Measurements from ENCODE around the gene DYRK1A.
A peak's percentile ranks its signal among the peaks of the same experiment; 100 is the strongest.

The DYRK1A gene

DNA sequence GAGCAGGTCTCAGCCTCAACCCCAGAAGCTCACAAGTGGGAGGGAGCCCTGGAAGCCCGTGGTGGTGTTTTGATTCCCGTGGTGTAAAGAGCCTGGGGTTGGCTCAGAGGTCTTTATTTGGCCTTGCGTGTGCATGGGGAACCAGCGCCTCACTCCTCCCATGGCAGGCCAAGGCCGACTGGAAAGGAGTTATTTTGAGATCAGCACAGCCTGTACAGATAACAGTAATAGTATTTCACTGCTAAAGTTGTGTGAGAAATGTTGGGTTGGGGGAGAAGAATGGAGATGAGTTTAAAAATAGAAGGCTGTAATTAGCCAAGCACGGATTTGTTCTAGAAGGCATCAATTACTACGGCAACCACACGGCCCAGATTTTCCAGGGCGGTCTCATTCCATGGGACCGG, 186.5 kb downstream of the DYRK1A start:
- no peak for DNase-seq

DNA sequence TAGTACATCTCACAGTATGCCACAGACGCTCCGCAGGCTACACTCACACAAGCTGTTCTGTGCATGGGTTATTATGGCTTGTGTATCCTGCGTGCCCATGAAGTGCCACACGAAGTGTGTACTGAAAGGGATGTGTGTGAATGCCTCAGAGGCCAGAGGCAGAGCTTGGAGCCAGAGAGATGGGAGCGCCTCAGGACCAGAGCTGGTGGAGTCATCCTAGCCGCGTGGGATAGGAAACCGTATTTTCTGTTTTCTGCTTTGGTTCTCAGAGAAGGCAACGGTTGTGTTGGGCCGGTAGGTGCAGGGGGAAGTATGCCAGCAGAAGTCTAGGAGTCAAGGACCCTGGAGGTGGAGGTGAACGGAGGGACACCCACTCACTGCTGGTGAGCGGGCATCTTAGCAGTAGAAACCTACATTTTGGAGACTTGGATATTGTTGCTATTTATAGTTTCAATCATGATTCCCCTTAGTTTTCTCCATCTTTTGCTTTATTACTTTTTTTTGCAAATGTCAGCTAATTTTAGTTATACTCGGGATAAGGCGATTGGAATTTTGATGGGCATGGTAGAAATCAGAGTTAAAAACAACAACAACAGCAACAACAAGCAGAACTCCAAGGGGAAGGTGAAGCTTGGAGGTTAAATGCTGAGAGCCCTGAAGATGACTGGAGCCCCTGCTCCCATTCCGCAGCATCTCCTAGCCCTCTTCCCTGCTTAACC, 188.2 kb downstream of the DYRK1A start:
- DNase-seq, result no peak

DNA sequence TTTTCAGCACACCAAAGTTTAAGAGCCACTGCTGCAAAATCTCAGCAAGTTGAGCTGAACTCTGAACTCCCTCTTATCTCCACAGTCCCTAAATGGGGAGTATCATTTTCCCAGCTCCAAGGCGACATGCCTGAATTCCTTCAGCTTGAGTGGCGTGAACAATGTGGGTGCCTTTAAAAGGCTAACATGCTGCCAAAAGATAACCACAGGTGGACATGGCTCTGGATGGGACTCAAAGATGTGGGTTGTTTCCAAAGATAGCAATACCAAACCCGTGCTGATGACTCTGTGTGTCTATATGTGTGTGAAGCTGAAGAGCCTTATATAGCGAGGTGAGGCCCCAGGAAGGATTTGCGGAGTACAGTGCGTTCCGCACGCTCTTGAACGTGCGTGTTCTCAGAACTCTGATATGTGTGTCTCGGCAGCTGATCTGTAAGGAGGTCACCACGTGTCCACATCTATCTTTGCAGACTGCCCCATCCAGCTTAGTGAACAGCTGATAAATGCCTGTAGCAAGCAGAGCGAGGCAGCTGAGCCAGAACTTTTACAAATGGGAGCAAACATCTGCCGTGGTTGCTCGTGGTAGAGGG, 189.2 kb downstream of the DYRK1A start:
- no peak for DNase-seq

DNA sequence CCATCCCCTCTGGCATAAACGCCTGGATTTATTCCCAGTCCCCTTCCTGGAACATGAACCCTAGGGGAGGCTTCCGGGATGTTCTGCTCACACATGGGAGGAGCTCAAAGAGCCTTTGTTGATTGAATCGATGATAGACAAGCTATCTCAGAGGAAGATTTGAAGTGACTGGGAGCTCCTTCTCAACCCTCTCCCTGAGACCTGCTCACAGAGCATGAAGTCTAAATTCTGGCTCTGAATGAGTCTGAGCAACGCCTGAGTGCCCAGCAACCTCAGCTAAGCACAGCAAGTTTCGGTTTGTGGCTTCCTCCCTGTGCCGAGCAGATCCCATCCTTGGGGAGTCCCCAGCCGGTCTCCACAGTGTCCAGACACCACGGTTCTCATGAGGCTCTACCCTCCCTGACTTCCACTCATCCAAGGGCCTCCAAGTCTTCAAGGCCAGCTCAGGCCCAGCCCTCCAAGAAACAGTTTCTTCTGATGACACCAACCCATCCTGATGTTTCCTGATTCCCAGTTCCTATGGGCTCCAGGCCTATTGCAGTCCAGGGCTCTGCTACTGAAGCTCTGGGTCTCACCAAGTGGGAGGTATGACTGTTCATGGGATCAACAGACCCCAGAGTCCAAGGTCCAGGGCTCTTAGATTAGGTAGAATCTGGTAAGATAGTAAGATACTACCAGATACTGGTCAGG, 190.8 kb downstream of the DYRK1A start:
- DNase-seq, result no peak

DNA sequence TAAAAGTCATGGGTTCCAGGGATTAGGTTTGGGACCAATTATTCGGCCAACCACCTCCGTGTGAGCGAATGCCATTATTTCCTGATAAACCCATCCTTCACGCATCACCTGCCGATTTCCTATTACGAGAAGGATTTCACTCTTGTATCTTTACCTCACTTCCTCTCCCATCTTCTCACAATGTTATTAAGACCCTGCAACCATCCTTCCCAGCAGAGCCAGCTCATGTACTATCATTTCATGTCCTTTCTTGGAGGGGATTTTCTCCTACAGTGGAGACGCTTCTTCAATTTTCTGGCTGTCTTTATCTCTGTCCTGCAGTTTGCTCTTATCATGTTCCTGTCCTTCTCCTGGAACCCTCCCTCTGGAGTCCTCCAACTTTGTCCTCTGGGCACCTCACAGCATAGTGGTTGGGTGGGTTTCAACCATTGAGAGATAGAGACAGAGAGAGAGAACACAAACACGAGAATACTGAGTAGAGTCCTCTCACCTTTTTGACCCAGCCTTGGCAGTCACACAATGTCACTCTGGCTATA, 192.2 kb downstream of the DYRK1A start:
- no peak for DNase-seq

DNA sequence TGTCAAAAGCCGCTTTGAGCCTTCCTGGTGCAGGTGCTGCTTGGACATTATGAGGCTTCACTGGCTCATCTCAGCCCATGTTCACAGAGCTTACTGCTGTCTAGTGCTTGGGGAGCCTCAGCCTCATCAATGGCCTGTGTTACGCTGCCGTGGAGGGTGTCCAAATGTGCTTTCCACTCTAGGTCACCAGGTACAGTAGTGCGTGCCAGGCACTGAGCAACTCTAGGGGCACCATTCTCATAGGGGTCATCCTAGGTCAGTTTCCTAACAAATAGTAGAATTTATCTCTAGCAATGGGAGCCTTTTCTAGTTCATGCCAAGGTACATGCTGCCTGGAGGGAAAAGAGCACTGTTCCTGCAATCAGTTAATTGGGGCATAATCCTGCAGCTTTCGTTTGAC, 193.8 kb downstream of the DYRK1A start:
- DNase-seq, result no peak

DNA sequence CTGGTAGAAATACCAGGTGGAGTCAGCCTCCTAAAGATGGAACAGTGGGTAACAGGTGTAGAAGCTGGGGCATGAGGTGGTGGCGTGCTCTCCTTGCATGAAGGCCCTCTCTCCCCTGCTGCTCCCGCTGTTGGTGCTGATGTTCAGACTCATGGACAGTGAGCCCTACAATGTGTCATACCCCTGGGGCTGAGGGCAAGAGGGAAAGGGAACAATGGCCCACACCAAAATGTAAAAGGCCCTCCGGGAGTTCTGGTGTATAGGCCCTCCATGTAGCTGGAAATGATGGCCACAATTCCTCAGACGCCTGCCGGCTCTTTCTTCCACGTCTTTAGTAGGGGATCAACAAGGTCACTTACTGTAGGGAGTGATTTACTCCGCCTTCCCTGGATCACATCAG, 194.9 kb downstream of the DYRK1A start:
- no peak for DNase-seq

DNA sequence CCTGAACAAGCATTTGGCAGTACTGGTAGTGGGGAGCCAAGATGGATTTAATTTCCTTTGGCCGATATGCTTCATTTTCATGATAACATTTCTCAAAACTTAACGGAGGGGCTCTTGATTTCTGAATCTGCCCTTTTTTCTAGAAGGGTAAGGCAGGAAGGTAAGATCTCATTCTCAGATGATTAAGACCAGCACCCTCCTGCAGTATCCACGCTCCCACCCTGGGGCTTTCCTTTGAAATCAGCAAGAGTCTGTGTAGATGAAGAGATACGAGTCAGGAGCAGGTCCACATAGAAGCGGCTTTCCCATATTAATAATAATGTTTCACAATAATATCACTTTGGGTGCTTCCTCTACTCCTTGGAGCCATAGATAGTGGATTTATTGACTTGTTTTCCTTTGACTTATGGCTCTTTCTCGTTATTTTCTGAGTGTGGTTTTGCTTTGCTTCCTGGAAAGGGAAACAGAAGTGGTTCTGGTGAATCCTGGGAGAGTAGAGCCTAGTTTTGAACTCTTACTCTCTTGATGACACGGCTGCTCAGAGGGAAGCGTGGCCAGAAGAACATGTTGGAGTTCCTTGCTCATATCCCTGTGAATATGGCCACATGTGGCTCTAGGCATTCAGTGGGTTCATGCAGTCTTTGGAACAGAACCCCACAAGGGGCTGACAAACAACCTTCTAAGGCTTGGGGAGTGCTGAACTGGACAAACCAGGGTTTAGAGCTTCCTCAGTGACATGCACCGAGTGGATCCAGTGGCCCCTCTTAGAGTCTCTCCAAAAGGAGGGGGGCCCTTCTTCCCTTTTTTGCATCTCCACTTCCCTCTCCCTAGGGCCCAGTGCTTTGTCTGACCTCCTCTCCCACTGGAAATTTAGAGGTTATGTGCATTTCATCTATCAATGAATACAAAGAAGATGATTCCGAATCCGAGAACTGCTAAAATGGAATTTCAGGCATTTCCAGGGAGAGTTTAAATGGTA, 195.7 kb downstream of the DYRK1A start:
- DNase-seq, result no peak

DNA sequence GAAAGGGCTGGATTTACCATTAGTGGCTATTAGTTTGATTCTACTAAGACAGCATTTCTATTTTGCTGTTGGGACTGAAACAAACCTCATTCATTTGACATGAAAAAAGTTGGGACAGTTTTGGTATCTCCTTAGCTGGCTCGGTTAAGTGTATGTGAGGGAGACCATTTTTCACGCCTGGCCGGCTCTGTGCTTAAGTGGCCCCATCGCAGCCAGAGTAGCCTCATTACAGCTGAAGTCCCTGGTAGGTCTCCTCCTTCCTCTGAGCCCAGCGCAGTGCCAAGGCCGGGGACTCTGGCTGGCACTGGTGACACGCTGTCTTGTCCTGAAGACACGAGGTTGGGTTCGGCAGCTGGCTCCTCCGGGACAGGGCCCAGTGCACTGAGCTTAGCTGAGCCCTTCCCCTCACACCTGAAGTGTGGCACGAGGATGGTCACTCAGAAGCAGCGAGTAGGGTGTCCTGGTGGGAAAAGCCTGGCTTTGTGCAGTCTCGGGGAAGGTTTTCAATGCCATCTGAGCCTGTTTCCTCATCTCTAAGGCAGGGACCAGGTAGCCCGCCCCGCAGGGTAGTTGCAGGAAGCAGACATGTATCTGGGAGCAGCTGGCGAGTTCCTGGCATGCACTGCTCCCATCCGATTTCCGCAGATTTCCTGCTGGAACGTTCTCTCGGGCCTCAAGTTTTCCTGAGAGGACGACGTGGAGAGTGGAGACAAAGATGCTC, 196.5 kb downstream of the DYRK1A start:
- no peak for DNase-seq

DNA sequence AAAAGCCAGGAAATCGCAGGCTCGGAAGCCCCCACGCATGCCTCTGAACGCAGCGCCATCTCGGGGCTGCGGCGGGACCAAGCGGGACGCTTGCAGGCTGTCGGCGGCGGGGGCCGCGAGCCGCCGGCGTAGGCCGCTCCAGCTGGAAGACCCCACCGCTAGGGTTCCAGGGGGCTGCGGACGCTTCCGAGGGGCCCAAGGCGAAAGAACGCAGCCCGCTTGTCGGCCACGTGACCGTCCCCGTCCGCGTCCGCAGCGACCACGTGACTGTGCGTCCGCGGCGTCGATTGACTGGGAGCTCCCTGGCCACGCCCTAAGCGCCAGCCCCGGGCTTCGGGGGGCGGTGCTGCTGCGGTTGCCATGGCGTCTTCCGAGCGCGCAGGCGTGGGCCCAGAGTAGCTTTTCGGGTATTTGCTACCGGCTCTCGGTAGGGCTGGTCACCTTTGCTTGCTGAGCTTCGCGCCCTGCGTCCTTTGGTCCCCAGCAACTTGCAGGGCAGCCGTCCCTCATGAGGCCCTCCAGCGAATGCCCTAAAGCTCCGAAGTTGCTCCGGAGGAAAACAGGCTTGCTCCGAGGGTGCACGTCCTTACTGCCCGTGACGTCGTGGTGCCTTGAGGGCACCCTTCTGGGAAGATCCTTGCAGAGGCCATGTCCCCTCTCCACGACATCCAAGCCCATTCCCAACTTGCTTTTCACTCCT, 197.2 kb downstream of the DYRK1A start:
- peak; percentile 71 for DNase-seq

DNA sequence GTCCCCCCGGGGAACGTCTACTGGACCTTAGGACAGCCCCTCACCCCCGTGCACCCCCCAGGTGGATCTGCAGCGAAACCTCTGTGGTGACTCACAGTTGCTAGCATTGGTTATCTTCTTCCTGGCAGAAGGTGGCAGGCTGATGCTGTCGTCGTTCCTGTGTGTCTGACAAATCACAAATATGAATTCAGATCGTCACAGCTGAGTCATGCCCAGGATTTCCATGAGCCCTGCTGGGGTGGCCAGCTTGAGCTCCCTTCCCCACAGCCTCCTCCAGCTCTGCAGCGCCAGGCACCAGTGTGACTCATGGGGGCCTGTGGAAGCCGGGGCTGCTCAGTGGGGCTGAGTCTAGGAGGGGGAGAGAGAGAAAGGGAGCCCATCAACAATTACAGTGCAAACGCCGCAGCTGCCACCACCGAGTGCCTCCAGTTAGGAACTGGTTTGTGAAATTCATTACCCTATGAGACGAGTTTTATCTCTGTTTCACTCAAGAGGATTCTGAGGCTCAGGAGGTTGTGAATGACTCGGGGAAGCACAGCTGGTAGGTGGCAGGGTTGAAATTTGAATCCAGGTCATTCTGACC, 197.9 kb downstream of the DYRK1A start:
- DNase-seq, result peak; percentile 77

DNA sequence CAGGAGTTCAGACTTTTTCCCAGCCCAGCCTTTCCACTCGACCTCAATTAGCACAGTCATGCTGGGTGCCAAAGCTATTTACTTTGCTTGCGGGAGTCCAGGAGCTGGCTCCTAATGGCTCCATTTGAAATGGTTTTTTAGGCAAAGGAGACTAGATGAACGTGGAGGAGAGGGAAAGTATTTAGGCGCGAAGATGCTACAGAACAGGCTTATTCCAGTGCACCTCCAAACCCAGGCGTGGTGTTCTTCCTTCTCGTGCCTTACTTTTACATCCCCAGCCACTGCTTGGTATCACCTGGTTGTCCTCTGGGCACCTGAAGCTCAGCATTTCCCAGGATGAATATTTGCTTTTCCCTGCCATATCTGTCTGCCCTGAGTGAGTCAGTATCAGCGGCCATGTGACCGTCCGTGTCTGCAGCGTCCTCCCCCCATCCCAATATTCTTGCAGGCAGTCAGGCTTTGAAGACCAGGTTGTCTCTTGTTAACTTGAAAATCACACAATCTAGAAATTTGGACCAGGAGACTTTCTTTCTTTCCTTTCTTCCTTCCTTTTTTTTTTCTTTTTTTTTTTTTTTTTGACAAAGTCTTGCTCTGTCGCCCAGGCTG, 198.5 kb downstream of the DYRK1A start:
- no peak for DNase-seq

DNA sequence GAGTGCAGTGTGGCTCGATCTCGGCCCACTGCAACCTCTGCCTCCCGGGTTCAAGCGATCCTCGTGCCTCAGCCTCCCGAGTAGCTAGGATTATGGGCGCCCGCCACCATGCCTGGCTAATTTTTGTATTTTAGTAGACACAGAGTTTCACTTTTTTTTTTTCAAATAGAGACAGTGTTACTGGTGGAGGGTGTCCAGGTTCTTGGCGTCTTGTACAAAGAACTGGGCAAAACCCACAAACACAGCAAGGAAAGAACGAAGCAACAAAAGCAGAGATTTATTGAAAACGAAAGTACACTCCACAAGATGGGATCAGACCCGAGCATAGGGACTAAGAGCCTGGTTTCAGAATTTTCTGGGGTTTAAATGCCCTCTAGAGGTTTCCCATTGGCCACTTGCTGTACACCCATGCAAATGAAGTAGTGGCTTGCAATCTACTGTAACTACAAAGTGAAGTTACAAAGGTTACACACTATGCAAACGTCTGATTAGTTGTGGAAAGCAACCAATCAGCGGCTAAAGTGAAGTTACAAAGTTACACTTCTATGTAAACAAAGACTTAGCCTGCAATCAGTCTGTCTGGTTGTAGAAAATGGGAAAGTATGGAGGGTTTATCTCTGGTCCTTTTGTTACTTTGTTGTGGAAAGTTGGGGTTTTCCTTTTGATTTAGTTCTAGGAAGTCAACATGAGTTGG, 199.1 kb downstream of the DYRK1A start:
- no peak for DNase-seq

DNA sequence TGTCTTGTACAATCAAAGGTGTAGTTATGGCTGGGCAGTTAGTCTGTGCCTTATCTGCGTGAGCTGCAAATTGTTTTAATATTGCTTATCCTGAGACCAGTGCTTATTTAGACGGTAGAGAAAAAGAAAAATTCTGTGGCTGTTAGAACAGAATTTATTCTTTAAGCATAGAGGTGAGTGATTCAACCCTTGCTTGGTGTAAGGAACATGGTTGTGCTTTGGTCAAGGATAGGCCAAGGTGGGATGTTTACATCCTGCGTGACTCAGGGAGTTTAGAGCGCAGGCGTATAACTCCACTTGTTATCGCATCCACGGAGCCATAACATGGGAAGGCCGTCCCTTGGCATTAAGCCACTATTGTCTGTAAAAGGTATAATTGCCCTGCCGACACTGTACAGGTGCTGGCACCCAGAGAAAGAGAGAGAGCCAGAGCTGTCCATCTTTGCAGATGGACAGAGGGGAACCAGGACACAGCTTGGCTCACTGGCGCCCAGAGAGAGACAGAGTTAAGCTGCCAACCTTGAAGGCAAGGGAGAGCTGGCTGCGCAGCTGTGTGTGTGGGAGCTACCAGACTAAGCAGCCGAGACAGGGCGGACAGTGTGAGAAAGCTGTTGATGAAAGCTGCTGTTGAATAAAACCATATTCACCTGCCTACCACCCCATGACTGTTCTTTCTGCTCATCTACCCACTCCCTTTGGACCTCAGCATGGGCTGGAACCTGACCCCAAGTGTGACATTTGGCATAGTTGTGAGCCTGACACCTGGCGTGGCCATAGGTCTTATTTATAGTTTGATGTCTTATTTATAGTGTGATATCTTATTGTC, 200.4 kb downstream of the DYRK1A start:
- no peak for DNase-seq

DNA sequence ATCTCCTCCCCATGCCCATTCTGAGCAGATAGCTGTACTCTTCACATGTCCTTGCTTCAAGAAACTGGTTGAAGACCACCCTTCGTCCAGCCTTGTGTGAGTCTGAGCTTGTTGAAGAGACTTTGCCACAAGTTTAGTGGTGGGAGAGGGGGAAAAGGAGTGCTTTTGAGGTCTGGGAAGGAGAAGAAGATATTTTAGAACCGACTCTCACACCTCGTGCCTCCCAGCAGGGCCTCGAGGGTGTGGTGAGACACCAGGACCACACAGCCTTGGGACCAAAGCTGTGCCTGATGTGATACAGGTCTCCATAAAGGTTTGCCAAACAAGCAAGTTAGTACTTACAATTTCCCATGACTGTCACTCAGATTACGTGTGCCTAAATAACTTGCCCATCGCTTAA, 201.8 kb downstream of the DYRK1A start:
- no peak for DNase-seq

DNA sequence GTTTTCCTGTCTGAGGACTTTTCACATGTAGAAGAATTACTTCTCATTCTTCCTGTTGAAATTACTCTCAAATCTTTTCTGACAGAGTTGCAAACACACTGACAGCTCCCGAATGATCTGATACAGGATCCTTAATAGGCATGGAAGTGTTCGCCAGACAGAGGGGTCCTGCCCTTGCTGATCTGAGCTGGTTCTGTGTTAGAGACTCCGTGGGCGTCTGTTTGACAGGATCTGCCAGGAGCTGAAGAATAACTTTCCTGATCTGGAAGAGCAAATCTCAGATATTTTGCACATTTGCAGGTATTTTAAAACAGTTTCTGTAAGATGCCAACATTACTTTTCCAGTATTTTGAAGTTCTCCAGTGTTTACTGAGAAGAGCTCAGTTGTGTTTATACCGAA, 202.3 kb downstream of the DYRK1A start:
- no peak for DNase-seq

DNA sequence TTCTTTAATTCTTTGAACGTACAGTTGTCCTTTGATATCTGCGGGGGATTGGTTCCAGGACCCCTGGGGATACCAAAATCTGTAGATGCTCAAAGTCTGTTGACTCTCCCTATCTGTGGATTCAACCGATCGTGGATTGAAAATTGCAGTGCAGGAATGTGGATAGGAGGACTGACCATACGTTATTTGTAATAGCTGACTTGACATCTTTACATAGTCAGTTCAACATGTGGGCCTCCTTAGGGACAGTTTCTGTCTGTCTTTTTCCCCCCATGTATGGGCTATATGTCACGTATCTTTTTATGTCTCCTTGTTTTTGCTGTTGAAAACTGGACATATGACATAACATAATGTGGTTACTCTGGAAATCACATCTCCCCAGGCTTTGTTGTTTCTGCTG, 204.9 kb downstream of the DYRK1A start:
- DNase-seq, result no peak

DNA sequence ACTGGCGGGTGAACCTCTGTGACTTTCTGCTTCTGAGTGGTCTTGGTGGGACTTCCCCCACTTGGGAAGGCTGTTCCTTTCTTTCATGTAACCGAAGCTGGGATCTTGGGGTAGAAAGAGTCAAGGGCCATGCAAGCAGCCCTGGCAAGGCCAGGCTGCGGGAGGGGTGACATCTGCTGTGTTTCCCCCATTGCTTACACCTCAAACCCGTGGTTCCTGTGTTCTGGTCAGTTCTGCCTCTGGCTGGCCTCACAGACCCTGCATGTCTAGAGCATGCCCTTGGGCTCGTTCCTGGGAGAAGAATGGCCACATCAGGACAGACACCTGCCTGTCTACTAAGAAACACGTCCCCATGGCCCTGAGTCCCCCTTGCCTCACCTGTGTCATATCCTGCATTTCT, 207.7 kb downstream of the DYRK1A start:
- DNase-seq, result no peak

DNA sequence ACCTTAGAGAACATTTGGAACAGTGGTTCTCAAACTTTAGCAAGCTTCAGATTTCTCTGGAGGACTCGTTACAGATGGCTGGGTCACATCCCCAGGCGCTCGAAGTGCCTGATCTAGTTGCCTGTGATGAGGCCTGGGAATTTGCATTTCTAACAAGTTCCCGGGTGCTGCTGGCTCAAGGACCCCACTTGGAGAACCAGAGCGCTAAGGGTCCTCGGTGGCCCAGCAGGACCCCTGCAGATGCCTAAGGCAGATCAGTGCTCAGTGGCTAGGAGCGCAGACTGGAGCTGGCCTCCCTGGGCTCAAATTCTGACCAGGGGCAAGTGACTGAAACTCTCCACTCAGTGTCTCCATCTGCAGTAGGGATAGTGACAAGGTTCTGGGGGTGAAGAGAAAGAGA, 208.2 kb downstream of the DYRK1A start:
- no peak for DNase-seq

All from NCI-H2107 (cell line).